Gastrocnemius medialis (tissue), 4 donors: ENCODE results near the gene DPP10.

Experiments used
- POLR2A ChIP-seq, 2 donors: fragments of 450-650 bp; IDR thresholded peaks; one replicate each; pipeline ENCODE4 v1.6.1; 2017; ENCODE audit warnings: antibody characterized with exemption in 2 of 2, mild to moderate bottlenecking in 2 of 2, moderate library complexity in 2 of 2
- TF ChIP-seq, protein P1 (sequence below), 5 experiments: fragments of 450-650 bp in 3 of 5; fragments of 200-600 bp in 2 of 5; sonication (generic) in 2 of 5; IDR thresholded peaks in 4 of 5; conservative IDR thresholded peaks in 1 of 5; 1 replicate in 4 of 5; 2 replicates in 1 of 5; pipeline ENCODE4 v1.5.1; 2016 to 2019; ENCODE audit warnings: antibody characterized with exemption in 5 of 5, mild to moderate bottlenecking in 3 of 5, moderate library complexity in 3 of 5

GRCh38 chr2:114569166-114569565, 126.7 kb downstream of the DPP10 start:
- TF ChIP-seq, protein P1, sequence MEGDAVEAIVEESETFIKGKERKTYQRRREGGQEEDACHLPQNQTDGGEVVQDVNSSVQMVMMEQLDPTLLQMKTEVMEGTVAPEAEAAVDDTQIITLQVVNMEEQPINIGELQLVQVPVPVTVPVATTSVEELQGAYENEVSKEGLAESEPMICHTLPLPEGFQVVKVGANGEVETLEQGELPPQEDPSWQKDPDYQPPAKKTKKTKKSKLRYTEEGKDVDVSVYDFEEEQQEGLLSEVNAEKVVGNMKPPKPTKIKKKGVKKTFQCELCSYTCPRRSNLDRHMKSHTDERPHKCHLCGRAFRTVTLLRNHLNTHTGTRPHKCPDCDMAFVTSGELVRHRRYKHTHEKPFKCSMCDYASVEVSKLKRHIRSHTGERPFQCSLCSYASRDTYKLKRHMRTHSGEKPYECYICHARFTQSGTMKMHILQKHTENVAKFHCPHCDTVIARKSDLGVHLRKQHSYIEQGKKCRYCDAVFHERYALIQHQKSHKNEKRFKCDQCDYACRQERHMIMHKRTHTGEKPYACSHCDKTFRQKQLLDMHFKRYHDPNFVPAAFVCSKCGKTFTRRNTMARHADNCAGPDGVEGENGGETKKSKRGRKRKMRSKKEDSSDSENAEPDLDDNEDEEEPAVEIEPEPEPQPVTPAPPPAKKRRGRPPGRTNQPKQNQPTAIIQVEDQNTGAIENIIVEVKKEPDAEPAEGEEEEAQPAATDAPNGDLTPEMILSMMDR (IDR thresholded peaks at IDR 0.05 in 4 of 5, conservative IDR thresholded peaks at IDR 0.05 in 1 of 5) = no peak
- no peak for TF ChIP-seq POLR2A (IDR thresholded peaks at IDR 0.05)
